Jurkat, Clone E6-1 (cell line): ENCODE results near the gene TBC1D1.

Experiments
- DNase-seq: peaks from one replicate; pipeline ENCODE4 v3.0.0-alpha.2; 2011; ENCODE audit warnings: low read depth, low spot score
- H3K4me3 ChIP-seq: 2 replicates; pipeline ENCODE4 v1.5.1; 2011; ENCODE audit warnings: mild to moderate bottlenecking, low read length, control low read depth, moderate library complexity

Gene TBC1D1

GRCh38 chr4:38102957-38103588, 212.2 kb downstream of the TBC1D1 start:
- no peak for DNase-seq
- H3K4me3 ChIP-seq = no peak overlapping the region

- no peak overlapping the region for H3K4me3 ChIP-seq
- DNase-seq = no peak
Measured at GRCh38 chr4:38105475-38106220, 214.8 kb downstream of the TBC1D1 start.

GRCh38 chr4:38106311-38106710, 215.4 kb downstream of the TBC1D1 start:
- DNase-seq = no peak
- no peak overlapping the region for H3K4me3 ChIP-seq

GRCh38 chr4:38106886-38107514, 216.1 kb downstream of the TBC1D1 start:
- DNase-seq = no peak
- H3K4me3 ChIP-seq = no peak overlapping the region

GRCh38 chr4:38107818-38108217, 216.9 kb downstream of the TBC1D1 start:
- no peak for DNase-seq
- H3K4me3 ChIP-seq = no peak overlapping the region

- DNase-seq = no peak
- H3K4me3 ChIP-seq = no peak overlapping the region
Measured at GRCh38 chr4:38109370-38109769, 218.5 kb downstream of the TBC1D1 start.

GRCh38 chr4:38109896-38110295, 219.0 kb downstream of the TBC1D1 start:
- no peak for DNase-seq
- H3K4me3 ChIP-seq = no peak overlapping the region

GRCh38 chr4:38111024-38111423, 220.1 kb downstream of the TBC1D1 start:
- no peak overlapping the region for H3K4me3 ChIP-seq
- DNase-seq = no peak

GRCh38 chr4:38111717-38112116, 220.8 kb downstream of the TBC1D1 start:
- DNase-seq = no peak

GRCh38 chr4:38113132-38113531, 222.2 kb downstream of the TBC1D1 start:
- H3K4me3 ChIP-seq = no peak overlapping the region
- no peak for DNase-seq

More at GRCh38 chr4:38111717-38112116, 220.8 kb downstream of the TBC1D1 start:
- no peak overlapping the region for H3K4me3 ChIP-seq

GRCh38 chr4:38113551-38113950, 222.7 kb downstream of the TBC1D1 start:
- DNase-seq = no peak

GRCh38 chr4:38114386-38115150, 223.7 kb downstream of the TBC1D1 start:
- DNase-seq = no peak
- H3K4me3 ChIP-seq = no peak overlapping the region

More at GRCh38 chr4:38113551-38113950, 222.7 kb downstream of the TBC1D1 start:
- H3K4me3 ChIP-seq = no peak overlapping the region

- no peak overlapping the region for H3K4me3 ChIP-seq
- DNase-seq = no peak
Measured at GRCh38 chr4:38115601-38116000, 224.7 kb downstream of the TBC1D1 start.

- H3K4me3 ChIP-seq = no peak overlapping the region
- no peak for DNase-seq
Measured at GRCh38 chr4:38117591-38117990, 226.7 kb downstream of the TBC1D1 start.

- no peak for DNase-seq
- no peak overlapping the region for H3K4me3 ChIP-seq
Measured at GRCh38 chr4:38119668-38120385, 228.9 kb downstream of the TBC1D1 start.

GRCh38 chr4:38120772-38121171, 229.9 kb downstream of the TBC1D1 start:
- H3K4me3 ChIP-seq = no peak overlapping the region
- no peak for DNase-seq

- H3K4me3 ChIP-seq = no peak overlapping the region
- DNase-seq = no peak
Measured at GRCh38 chr4:38122060-38122459, 231.2 kb downstream of the TBC1D1 start.

- no peak for DNase-seq
- H3K4me3 ChIP-seq = no peak overlapping the region
Measured at GRCh38 chr4:38123555-38123954, 232.7 kb downstream of the TBC1D1 start.

- no peak overlapping the region for H3K4me3 ChIP-seq
- no peak for DNase-seq
Measured at GRCh38 chr4:38124961-38125360, 234.1 kb downstream of the TBC1D1 start.
